Right cardiac atrium (tissue), 5 donors: Measurements from ENCODE around the gene F7. TPM values are rescaled to one million over a fixed set of nuclear protein-coding genes. Genes with fewer than 3 reads are reported as not detected.

ENCODE experiments used
- ATAC-seq, 2 donors: fragments of 200-7000 bp; cut with Tn5 transposase; one replicate each; pipeline versions ENCODE4 v1.8.0 to v1.9.1; 2020; ENCODE audit warnings: moderate library complexity in 2 of 2, mild to moderate bottlenecking in 1 of 2
- DNase-seq, 3 donors: peaks; one replicate each; pipeline ENCODE4 v3.0.0-alpha.2; 2020
- H3K27ac ChIP-seq: one replicate; pipeline ENCODE4 v1.5.1; 2013; ENCODE audit warnings: mild to moderate bottlenecking, low read length, control low read depth, moderate library complexity
- H3K27me3 ChIP-seq: one replicate; pipeline ENCODE4 v1.6.1; 2013; ENCODE audit not compliant: control insufficient read depth, insufficient read depth
- H3K4me1 ChIP-seq: one replicate; pipeline ENCODE4 v1.6.1; 2013; ENCODE audit warnings: low read length; ENCODE audit not compliant: control insufficient read depth, insufficient read depth
- H3K4me3 ChIP-seq: one replicate; pipeline ENCODE4 v1.5.1; 2013; ENCODE audit warnings: low read length, control low read depth
- H3K9me3 ChIP-seq: one replicate; pipeline ENCODE4 v1.6.1; 2013; ENCODE audit warnings: low read length; ENCODE audit not compliant: control insufficient read depth
- WGBS: extraction: QIAGEN DNeasy Blood & Tissue Kit; methylation state at CpG from one replicate; pipeline ENCODE4 v1.1.7; 2013; 5-methylcytosine and 5-hydroxymethylcytosine counted together
- intact Hi-C, 4 donors: fragments of 100-400 bp; cut with DNase I; formaldehyde crosslinking; loops; one replicate each; pipeline versions ENCODE4 v1.11.0 to v1.14.0; 2022 to 2023
- polyA plus RNA-seq: library from polyadenylated mRNA; stranded (reverse); fragments of 200-250 nt; gene quantifications from one replicate; pipeline ENCODE4 v1.2.3, GENCODE V29; 2013
- total RNA-seq, 4 donors: library from RNA; stranded (reverse); fragmentation: NEBNext Ultra II Directional; extraction: Animal tissue kit (Norgen Biotek cat#: 25700); gene quantifications; one replicate each; pipeline ENCODE4 v1.2.1, GENCODE V29; 2021
- donor health status: healthy with polysubstance abuse.
- donor health status: DM: no; HTN: yes; CAD: no.
- donor health status: DM: no; HTN: no; CAD: no.
- donor health status: DM: no; HTN: yes; CAD: no; lungs with severe emphysema.
- donor health status: DM: yes; HTN: yes; CAD: no.

Gene F7
- total and polyA plus RNA-seq, 5 donors: 0.24 to 0.64 (median 0.37) TPM; not detected in 1

DNA sequence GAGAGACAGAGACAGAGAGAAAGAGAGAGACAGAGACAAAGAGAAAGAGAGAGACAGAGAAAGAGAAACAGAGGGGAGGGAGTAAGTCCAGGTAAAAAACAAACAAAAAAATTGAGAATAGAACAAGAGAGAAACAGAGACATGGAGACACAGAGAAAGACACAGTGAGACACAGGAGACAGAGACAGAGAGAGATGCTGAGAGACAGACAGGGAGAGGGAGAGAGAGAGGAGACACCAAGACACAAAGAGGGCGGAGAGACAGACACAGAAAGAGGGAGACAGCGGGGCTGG lies 47.0 kb downstream of the F7 start:
- 48% methylated on average over 2 of the region's 2 CpGs for WGBS
- Histone ChIP-seq H3K4me1 (no peaks in the 10 kb centered on the region), H3K4me3 (peak overlapping the region; percentile 11), H3K27ac (peak overlapping the region; percentile 70), H3K9me3 (no peaks in the 10 kb centered on the region), H3K27me3 (no peaks in the 10 kb centered on the region)
- no peak for ATAC-seq
- no peak for DNase-seq
- intact Hi-C loops: no loop called here

DNA sequence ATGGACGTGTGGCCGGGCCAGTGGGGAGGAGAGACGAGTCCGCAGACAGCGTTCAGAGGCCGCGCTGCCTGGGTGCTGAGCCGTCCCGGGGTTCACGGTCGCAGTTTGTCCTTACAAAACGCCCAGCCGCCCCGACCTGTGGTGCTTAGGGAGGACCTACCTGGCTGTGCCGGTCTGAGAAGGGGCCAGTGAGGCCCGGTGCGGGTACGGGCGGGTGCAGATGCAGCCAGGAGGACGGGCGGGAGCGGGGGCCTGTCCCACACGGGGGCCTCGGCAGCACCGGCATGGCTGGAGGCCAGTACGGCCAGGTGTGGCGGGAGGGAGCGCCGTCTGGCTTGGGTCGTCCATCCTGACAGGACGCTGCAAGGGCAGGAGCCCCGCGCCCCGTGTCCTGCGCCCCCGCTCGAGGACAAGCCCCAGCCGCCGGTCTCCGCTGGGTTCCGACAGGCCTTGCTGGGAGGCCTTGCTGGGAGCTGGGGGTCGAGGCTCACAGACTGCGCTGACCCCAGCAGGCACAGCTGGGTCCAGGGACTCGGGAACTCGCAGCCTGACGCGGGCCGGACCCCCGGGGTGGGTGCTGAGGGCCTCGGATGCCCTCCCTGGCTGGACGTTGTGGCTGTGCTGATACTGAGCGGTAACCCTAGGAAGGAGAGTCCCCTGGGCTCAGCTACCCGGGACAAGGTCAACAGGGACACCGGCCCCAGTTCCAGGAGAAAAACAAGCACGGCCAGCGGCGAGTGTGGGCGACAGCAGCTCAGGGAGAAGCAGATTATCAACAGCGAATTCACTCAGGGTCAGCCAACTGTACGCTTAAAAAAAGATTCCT lies 47.6 kb downstream of the F7 start:
- intact Hi-C loops: no loop called here
- peak; percentile 59 to 68 for ATAC-seq

DNA sequence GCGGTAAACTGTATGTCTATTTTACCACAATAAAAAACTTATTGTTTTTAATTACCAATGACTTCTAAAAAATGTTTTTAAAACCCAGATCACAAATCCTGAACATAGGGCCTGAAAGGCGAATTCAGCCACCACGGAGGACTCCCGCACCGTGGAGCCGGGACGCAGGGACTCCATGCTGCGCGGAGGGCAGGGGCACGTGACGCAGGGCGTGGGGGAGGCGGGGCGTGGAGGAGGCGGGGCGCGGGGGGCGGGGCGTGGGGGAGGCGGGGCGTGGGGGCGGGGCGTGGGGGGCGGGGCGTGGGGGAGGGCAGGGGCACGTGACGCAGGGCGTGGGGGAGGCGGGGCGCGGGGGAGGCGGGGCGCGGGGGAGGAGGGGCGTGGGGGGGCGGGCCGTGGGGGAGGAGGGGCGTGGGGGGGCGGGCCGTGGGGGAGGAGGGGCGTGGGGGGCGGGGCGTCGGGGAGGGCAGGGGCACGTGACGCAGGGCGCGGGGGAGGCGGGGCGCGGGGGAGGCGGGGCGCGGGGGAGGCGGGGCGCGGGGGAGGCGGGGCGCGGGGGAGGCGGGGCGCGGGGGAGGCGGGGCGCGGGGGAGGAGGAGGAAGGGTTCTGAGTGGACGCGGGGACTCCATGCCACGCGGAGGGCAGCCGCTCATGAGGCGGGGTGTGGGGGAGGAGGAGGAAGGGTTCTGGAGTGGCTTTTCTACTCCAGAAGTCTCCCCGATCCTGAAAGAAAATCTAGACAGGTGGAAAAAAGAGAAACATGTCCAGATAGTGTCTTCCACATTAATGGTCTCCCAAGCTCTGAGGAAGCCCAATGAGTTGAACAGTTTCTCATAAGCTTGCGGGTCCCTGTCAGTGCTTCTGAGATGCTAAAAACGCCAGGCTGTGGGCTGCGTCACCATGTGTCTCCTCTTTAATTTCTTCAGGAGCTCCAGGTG lies 48.5 kb downstream of the F7 start:
- Histone ChIP-seq H3K9me3 (no peaks in the 10 kb centered on the region), H3K4me3 (peak overlapping the region; percentile 17), H3K27ac (peak overlapping the region; percentile 70), H3K4me1 (no peaks in the 10 kb centered on the region), H3K27me3 (no peaks in the 10 kb centered on the region)
- peak; percentile 80 to 84 for ATAC-seq
- WGBS: 4% methylated on average over 41 of the region's 76 CpGs
- intact Hi-C loops: no loop called here
- DNase-seq: peak; percentile 86 to 95 (median 93)

More for the DNA sequence above, 47.6 kb downstream of the F7 start:
- DNase-seq: peak; percentile 62 to 86 (median 85)
- Histone ChIP-seq H3K27me3 (no peaks in the 10 kb centered on the region), H3K9me3 (no peaks in the 10 kb centered on the region), H3K4me1 (no peaks in the 10 kb centered on the region), H3K4me3 (peak overlapping the region; percentile 11), H3K27ac (peak overlapping the region; percentile 70)
- WGBS: 18% methylated on average over 60 of the region's 60 CpGs

DNA sequence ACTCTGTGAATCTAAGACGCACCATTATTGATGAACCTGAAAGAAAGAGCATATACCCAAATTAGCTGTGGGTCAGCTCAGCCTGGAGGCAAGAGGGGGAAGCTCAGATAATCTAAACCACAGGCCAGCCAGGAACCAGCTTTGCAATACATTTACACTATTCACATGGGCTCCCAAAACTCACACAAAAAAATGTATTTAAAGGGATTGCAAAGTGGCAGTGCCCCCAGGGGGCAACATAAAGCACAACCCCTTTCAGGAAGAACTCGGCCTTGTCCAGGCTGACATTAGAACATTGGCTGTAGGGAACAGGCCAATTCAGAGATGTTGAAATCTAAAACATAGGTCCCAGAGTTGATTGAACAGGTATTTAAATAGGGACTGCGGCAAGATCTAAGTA lies 49.6 kb downstream of the F7 start:
- DNase-seq (no peak), ATAC-seq (no peak)
- H3K4me1 ChIP-seq: no peaks in the 10 kb centered on the region
- no peak overlapping the region for H3K4me3 ChIP-seq
- no peaks in the 10 kb centered on the region for H3K9me3 ChIP-seq
- H3K27ac ChIP-seq: no peak overlapping the region
- no peaks in the 10 kb centered on the region for H3K27me3 ChIP-seq
- intact Hi-C loops: no loop called here
- WGBS: 78% methylated on average over 3 of the region's 3 CpGs

DNA sequence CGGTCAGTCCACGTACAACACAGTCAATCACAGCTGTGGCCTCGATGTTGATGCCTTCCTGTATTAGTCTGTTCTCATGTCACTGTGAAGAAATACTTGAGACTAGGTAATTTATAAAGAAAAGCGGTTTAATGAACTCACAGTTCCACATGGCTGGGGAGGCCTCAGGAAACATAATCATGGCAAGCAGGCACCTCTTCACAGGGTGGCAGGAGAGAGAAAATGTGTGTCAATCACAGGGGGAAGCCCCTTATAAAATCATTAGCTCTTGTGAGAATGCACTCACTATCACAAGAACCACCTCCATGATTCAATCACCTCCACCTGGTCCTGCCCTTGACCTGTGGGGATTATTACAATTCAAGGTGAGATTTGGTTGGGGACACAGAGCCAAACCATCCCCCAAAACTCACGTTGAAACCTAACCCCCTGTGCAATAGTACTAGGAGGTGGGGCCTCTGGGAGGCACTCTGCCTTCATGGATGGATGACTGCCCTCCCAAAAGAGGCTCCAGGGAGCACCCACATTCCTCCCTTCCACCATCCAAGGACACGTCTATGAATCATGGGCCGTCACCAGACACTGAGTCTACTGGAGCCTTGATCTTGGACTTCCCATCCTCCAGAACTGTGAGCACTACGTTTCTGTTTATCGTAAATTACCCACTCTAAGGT lies 50.5 kb downstream of the F7 start:
- intact Hi-C loops: no loop called here
- ATAC-seq: no peak
- Histone ChIP-seq H3K27me3 (no peaks in the 10 kb centered on the region), H3K4me3 (no peak overlapping the region), H3K9me3 (no peaks in the 10 kb centered on the region), H3K27ac (no peak overlapping the region), H3K4me1 (no peaks in the 10 kb centered on the region)
- WGBS: 89% methylated on average over 9 of the region's 9 CpGs
- no peak for DNase-seq

DNA sequence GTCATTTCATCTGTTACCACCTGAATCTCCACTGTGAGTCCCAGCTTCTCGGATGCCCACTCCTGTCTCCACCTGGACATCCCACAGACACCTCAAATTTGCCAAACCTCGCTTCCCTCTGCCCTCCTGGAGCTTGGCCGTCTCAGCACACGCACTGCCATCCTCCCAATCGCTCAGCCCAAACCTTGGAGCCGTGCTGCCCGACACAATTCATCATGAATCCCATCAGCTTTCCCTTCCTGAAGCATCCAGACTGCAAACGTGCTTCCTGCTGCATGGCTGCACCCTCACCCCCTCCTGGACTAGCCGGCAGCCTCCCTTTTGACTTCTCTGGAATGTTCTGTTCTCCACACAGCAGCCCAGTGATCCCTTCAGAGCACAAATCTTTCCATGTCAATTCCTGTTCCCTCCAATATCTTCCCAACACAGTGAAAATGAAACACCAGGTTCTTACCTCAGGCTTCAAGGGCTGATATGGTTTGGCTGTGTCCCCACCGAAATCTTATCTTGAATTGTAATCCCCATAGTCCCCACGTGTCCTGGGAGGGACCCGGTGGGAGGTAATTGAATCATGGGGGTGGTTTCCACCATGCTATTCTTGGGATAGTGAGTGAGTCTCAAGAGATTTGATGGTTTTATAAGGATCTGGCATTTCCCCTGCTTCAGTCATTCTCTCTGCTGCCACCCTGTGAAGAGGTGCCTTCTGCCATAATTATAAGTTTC lies 51.8 kb downstream of the F7 start:
- intact Hi-C loops: no loop called here
- ATAC-seq: no peak
- Histone ChIP-seq H3K27ac (no peak overlapping the region), H3K4me1 (no peaks in the 10 kb centered on the region), H3K27me3 (no peaks in the 10 kb centered on the region), H3K9me3 (no peaks in the 10 kb centered on the region), H3K4me3 (no peak overlapping the region)
- WGBS: 56% methylated on average over 12 of the region's 12 CpGs
- no peak for DNase-seq

DNA sequence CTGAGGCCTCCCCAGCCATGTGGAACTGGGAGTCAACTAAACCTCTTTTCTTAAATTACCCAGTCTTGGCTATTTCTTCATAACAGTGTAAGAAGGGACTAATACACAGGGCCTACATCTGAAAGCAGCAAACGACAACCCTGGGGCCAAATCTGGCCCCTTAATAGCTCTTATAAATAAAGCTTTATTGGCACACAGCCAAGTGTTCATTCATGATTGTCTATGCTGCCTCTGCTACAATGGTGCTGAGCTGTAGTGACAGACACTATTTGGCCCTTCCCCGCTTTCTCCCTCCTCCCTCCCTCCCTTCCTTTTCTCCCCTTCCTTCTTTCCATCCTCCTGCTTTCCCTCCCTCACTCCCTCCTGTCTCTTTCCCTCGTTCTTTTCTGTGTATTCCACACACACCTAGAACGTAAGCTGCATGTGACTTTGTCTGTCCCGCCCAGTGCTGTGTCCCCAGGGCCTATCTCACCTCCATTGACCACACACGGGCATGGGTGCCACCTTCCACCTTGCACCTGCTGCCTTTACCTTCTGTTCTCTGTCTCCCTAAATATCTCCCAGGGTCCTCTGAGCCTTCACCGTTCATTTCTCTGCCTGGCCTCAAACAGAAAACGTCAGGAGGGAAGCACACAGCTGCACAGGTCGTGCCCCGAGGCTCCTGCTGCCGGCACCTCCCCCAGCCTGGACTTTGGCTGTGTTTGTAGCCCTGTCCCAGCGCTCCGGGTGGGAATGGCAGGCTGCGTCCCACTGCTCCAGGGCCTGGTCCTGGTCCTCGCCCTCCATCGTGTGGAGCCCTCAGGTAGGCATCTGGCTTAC lies 52.5 kb downstream of the F7 start, which contains the start of gene PROZ:
TSS of gene PROZ (plus strand) at position 720 of the 819 bp plus-strand sequence. CDS start at position 733, 13 bp downstream.
- no peak for ATAC-seq
- Histone ChIP-seq H3K4me1 (no peaks in the 10 kb centered on the region), H3K4me3 (no peak within 1 kb of the TSS), H3K27me3 (no peaks in the 10 kb centered on the region), H3K9me3 (no peaks in the 10 kb centered on the region), H3K27ac (no peak within 1 kb of the TSS)
- DNase-seq: no peak
- WGBS: 63% methylated on average over 16 of the region's 16 CpGs
- intact Hi-C loops: no loop called here

DNA sequence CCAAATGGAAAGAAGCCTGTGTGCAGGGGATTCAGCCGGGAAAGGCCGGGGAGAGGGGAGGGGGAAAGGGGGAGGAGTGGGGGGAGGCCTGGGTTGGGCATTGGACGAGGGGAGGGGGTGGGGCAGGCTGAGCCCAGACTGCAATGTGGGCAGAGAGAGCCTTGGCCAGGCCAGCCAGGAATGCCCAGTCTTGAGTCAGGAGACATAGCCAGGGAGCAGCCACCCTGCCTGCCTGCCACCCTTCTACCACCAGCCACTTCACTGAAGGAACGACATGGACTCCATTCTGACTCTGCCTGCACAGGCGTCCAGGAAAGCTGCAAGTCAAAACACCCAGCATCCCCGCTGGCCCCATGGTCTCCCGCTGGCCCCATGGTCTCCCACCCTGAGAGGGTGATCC lies 53.4 kb downstream of the F7 start:
- Histone ChIP-seq H3K4me3 (no peak overlapping the region), H3K9me3 (no peaks in the 10 kb centered on the region), H3K27ac (no peak overlapping the region), H3K4me1 (no peaks in the 10 kb centered on the region), H3K27me3 (no peaks in the 10 kb centered on the region)
- intact Hi-C loops: no loop called here
- WGBS: 69% methylated on average over 7 of the region's 7 CpGs
- ATAC-seq (no peak), DNase-seq (no peak)

DNA sequence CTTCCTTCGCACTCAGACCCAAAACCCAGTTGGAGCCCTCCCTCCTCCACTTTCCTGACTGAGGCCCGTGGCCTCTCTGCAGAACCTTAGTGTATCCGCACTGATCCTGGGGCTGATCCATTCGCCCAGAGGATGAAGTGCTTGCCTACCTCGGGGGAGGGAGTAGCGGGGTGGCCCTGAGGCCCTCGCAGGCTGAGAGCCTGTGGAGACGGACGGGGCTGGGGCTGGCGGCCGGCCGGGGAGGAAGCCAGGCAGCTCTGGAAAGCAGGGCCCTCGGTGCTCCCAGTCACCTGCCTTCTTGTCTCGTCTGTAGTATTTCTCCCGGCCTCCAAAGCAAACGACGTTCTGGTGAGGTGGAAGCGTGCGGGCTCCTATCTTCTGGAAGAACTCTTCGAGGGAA lies 54.1 kb downstream of the F7 start:
- ATAC-seq (no peak), DNase-seq (no peak)
- Histone ChIP-seq H3K27ac (no peak overlapping the region), H3K4me3 (no peak overlapping the region), H3K9me3 (no peaks in the 10 kb centered on the region), H3K27me3 (no peaks in the 10 kb centered on the region), H3K4me1 (no peaks in the 10 kb centered on the region)
- intact Hi-C loops: no loop called here
- WGBS: 81% methylated on average over 20 of the region's 20 CpGs

DNA sequence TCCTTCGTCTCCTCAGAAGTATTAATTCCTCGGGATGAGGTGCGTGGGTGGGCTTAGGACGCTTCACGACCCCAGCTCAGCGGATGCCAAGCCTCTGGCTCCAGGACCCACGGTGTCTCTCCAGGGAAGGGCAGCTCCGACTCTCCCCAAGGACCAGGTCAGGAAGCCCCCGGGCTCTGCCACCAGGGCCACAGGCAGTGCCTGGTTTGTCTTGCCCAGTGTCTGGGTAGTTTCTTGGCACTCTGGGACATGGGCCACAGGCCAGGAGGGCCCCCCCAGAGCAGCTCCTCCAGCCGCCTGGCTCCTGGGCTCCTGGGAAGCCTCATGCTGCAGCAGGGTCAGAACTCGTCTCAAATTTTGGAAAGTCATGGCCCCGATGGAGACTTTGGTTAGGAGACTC lies 55.4 kb downstream of the F7 start:
- no peaks in the 10 kb centered on the region for H3K9me3 ChIP-seq
- WGBS: 68% methylated on average over 12 of the region's 12 CpGs
- H3K27ac ChIP-seq: no peak overlapping the region
- H3K4me3 ChIP-seq: no peak overlapping the region
- no peaks in the 10 kb centered on the region for H3K27me3 ChIP-seq
- no peaks in the 10 kb centered on the region for H3K4me1 ChIP-seq
- DNase-seq: peak in 1 of 3 donors; percentile 64
- ATAC-seq: no peak
- intact Hi-C loops: no loop called here
